Measurements from ENCODE around the gene BPIFA1. TPM values are rescaled to one million over a fixed set of nuclear protein-coding genes. Genes with fewer than 3 reads are reported as not detected.

The BPIFA1 gene
- 1.2 TPM for total RNA-seq
- 6.0 TPM for polyA plus RNA-seq
- long read RNA-seq, donor 1 = 0 reads
- long read RNA-seq, donor 2 = 0 reads
- long read RNA-seq, donor 3 = 0 reads
- long read RNA-seq, donor 4 = 0 reads
- long read RNA-seq, donor 5 = 0 reads
- long read RNA-seq, donor 6 = 0 reads
- long read RNA-seq, donor 7 = 0 reads
- long read RNA-seq, donor 8 = 0 reads
- long read RNA-seq, donor 9 = 0 reads
- long read RNA-seq, donor 10 = 0 reads

GRCh38 chr20:33235696-33236095 lies at the start of gene BPIFA1:
BPIFA1 (plus strand) TSS chr20:33235996; CDS start chr20:33237712, 1,716 bp downstream.
- peaks cover 0 to 3% of the 10 kb centered on the region in 2 donors for H3K27me3 ChIP-seq (ENCODE audit: control insufficient read depth in 2 of 2, insufficient read depth in 1 of 2, low read length in 1 of 2)
- DNase-seq (ENCODE audit: low read depth in 6 of 9, low spot score in 9 of 9) = no peak
- H3K36me3 ChIP-seq (ENCODE audit: control insufficient read depth in 2 of 2, insufficient read depth in 2 of 2, low read length in 1 of 2) = no peaks in the 10 kb centered on the region
- H3K4me1 ChIP-seq (ENCODE audit: control insufficient read depth in 2 of 2, insufficient read depth in 2 of 2, low read length in 2 of 2) = no peaks in the 10 kb centered on the region
- H3K4me3 ChIP-seq (ENCODE audit: low read length in 2 of 2) = no peak within 1 kb of the TSS
- H3K9me3 ChIP-seq (ENCODE audit: control insufficient read depth in 2 of 2, insufficient read depth in 1 of 2, low read length in 1 of 2) = no peaks in the 10 kb centered on the region
- H3K27ac ChIP-seq (ENCODE audit: low read depth in 1 of 2, low read length in 1 of 2) = no peak within 1 kb of the TSS
- 78% methylated on average over 5 of the region's 5 CpGs for WGBS

- no peak for DNase-seq (ENCODE audit: low read depth in 6 of 9, low spot score in 9 of 9)
- Histone ChIP-seq H3K4me1 (ENCODE audit: control insufficient read depth in 2 of 2, insufficient read depth in 2 of 2, low read length in 2 of 2) (no peaks in the 10 kb centered on the region), H3K4me3 (ENCODE audit: low read length in 2 of 2) (no peak overlapping the region), H3K27me3 (ENCODE audit: control insufficient read depth in 2 of 2, insufficient read depth in 1 of 2, low read length in 1 of 2) (no peaks in the 10 kb centered on the region), H3K27ac (ENCODE audit: low read depth in 1 of 2, low read length in 1 of 2) (no peak overlapping the region), H3K9me3 (ENCODE audit: control insufficient read depth in 2 of 2, insufficient read depth in 1 of 2, low read length in 1 of 2) (no peaks in the 10 kb centered on the region), H3K36me3 (ENCODE audit: control insufficient read depth in 2 of 2, insufficient read depth in 2 of 2, low read length in 1 of 2) (no peaks in the 10 kb centered on the region)
- WGBS = 89% methylated on average over 4 of the region's 4 CpGs
Observed at GRCh38 chr20:33187491-33187890, 48.3 kb upstream of the BPIFA1 start.

- no peak overlapping the region for H3K27ac ChIP-seq (ENCODE audit: low read depth in 1 of 2, low read length in 1 of 2)
- no peaks in the 10 kb centered on the region for H3K27me3 ChIP-seq (ENCODE audit: control insufficient read depth in 2 of 2, insufficient read depth in 1 of 2, low read length in 1 of 2)
- no peaks in the 10 kb centered on the region for H3K9me3 ChIP-seq (ENCODE audit: control insufficient read depth in 2 of 2, insufficient read depth in 1 of 2, low read length in 1 of 2)
- 88% methylated on average over 9 of the region's 9 CpGs for WGBS
- no peaks in the 10 kb centered on the region for H3K4me1 ChIP-seq (ENCODE audit: control insufficient read depth in 2 of 2, insufficient read depth in 2 of 2, low read length in 2 of 2)
- H3K4me3 ChIP-seq (ENCODE audit: low read length in 2 of 2) = no peak overlapping the region
- H3K36me3 ChIP-seq (ENCODE audit: control insufficient read depth in 2 of 2, insufficient read depth in 2 of 2, low read length in 1 of 2) = no peaks in the 10 kb centered on the region
- DNase-seq (ENCODE audit: low read depth in 6 of 9, low spot score in 9 of 9) = no peak
Observed at GRCh38 chr20:33188421-33188820, 47.4 kb upstream of the BPIFA1 start.

GRCh38 chr20:33191484-33191883 lies 44.3 kb upstream of the BPIFA1 start:
- WGBS = 81% methylated on average over 3 of the region's 3 CpGs
- Histone ChIP-seq H3K4me3 (ENCODE audit: low read length in 2 of 2) (no peak overlapping the region), H3K4me1 (ENCODE audit: control insufficient read depth in 2 of 2, insufficient read depth in 2 of 2, low read length in 2 of 2) (no peaks in the 10 kb centered on the region), H3K27me3 (ENCODE audit: control insufficient read depth in 2 of 2, insufficient read depth in 1 of 2, low read length in 1 of 2) (no peaks in the 10 kb centered on the region), H3K27ac (ENCODE audit: low read depth in 1 of 2, low read length in 1 of 2) (no peak overlapping the region), H3K9me3 (ENCODE audit: control insufficient read depth in 2 of 2, insufficient read depth in 1 of 2, low read length in 1 of 2) (no peaks in the 10 kb centered on the region), H3K36me3 (ENCODE audit: control insufficient read depth in 2 of 2, insufficient read depth in 2 of 2, low read length in 1 of 2) (no peaks in the 10 kb centered on the region)
- no peak for DNase-seq (ENCODE audit: low read depth in 6 of 9, low spot score in 9 of 9)

- WGBS = 100% methylated on average over 1 of the region's 1 CpG
- Histone ChIP-seq H3K27me3 (ENCODE audit: control insufficient read depth in 2 of 2, insufficient read depth in 1 of 2, low read length in 1 of 2) (no peaks in the 10 kb centered on the region), H3K9me3 (ENCODE audit: control insufficient read depth in 2 of 2, insufficient read depth in 1 of 2, low read length in 1 of 2) (no peaks in the 10 kb centered on the region), H3K27ac (ENCODE audit: low read depth in 1 of 2, low read length in 1 of 2) (no peak overlapping the region), H3K4me3 (ENCODE audit: low read length in 2 of 2) (no peak overlapping the region), H3K4me1 (ENCODE audit: control insufficient read depth in 2 of 2, insufficient read depth in 2 of 2, low read length in 2 of 2) (no peaks in the 10 kb centered on the region), H3K36me3 (ENCODE audit: control insufficient read depth in 2 of 2, insufficient read depth in 2 of 2, low read length in 1 of 2) (no peaks in the 10 kb centered on the region)
- DNase-seq (ENCODE audit: low read depth in 6 of 9, low spot score in 9 of 9) = no peak
Observed at GRCh38 chr20:33191955-33192354, 43.8 kb upstream of the BPIFA1 start.

- WGBS = 77% methylated on average over 8 of the region's 8 CpGs
- H3K4me3 ChIP-seq (ENCODE audit: low read length in 2 of 2) = no peak overlapping the region
- H3K36me3 ChIP-seq (ENCODE audit: control insufficient read depth in 2 of 2, insufficient read depth in 2 of 2, low read length in 1 of 2) = no peaks in the 10 kb centered on the region
- no peaks in the 10 kb centered on the region for H3K4me1 ChIP-seq (ENCODE audit: control insufficient read depth in 2 of 2, insufficient read depth in 2 of 2, low read length in 2 of 2)
- H3K27ac ChIP-seq (ENCODE audit: low read depth in 1 of 2, low read length in 1 of 2) = no peak overlapping the region
- no peaks in the 10 kb centered on the region for H3K9me3 ChIP-seq (ENCODE audit: control insufficient read depth in 2 of 2, insufficient read depth in 1 of 2, low read length in 1 of 2)
- no peaks in the 10 kb centered on the region for H3K27me3 ChIP-seq (ENCODE audit: control insufficient read depth in 2 of 2, insufficient read depth in 1 of 2, low read length in 1 of 2)
- no peak for DNase-seq (ENCODE audit: low read depth in 6 of 9, low spot score in 9 of 9)
Observed at GRCh38 chr20:33192912-33193501, 42.8 kb upstream of the BPIFA1 start.

GRCh38 chr20:33199026-33199425 lies 36.8 kb upstream of the BPIFA1 start:
- DNase-seq (ENCODE audit: low read depth in 6 of 9, low spot score in 9 of 9) = no peak
- H3K4me3 ChIP-seq (ENCODE audit: low read length in 2 of 2) = no peak overlapping the region
- H3K4me1 ChIP-seq (ENCODE audit: control insufficient read depth in 2 of 2, insufficient read depth in 2 of 2, low read length in 2 of 2) = no peaks in the 10 kb centered on the region
- H3K9me3 ChIP-seq (ENCODE audit: control insufficient read depth in 2 of 2, insufficient read depth in 1 of 2, low read length in 1 of 2) = no peaks in the 10 kb centered on the region
- no peaks in the 10 kb centered on the region for H3K27me3 ChIP-seq (ENCODE audit: control insufficient read depth in 2 of 2, insufficient read depth in 1 of 2, low read length in 1 of 2)
- H3K27ac ChIP-seq (ENCODE audit: low read depth in 1 of 2, low read length in 1 of 2) = no peak overlapping the region
- H3K36me3 ChIP-seq (ENCODE audit: control insufficient read depth in 2 of 2, insufficient read depth in 2 of 2, low read length in 1 of 2) = no peaks in the 10 kb centered on the region
- 97% methylated on average over 3 of the region's 3 CpGs for WGBS

GRCh38 chr20:33202451-33202850 lies 33.3 kb upstream of the BPIFA1 start:
- H3K9me3 ChIP-seq (ENCODE audit: control insufficient read depth in 2 of 2, insufficient read depth in 1 of 2, low read length in 1 of 2) = no peaks in the 10 kb centered on the region
- 77% methylated on average over 4 of the region's 4 CpGs for WGBS
- no peaks in the 10 kb centered on the region for H3K27me3 ChIP-seq (ENCODE audit: control insufficient read depth in 2 of 2, insufficient read depth in 1 of 2, low read length in 1 of 2)
- H3K4me1 ChIP-seq (ENCODE audit: control insufficient read depth in 2 of 2, insufficient read depth in 2 of 2, low read length in 2 of 2) = no peaks in the 10 kb centered on the region
- H3K4me3 ChIP-seq (ENCODE audit: low read length in 2 of 2) = no peak overlapping the region
- H3K36me3 ChIP-seq (ENCODE audit: control insufficient read depth in 2 of 2, insufficient read depth in 2 of 2, low read length in 1 of 2) = no peaks in the 10 kb centered on the region
- H3K27ac ChIP-seq (ENCODE audit: low read depth in 1 of 2, low read length in 1 of 2) = no peak overlapping the region
- no peak for DNase-seq (ENCODE audit: low read depth in 6 of 9, low spot score in 9 of 9)

GRCh38 chr20:33203444-33203843 lies 32.4 kb upstream of the BPIFA1 start:
- no peaks in the 10 kb centered on the region for H3K36me3 ChIP-seq (ENCODE audit: control insufficient read depth in 2 of 2, insufficient read depth in 2 of 2, low read length in 1 of 2)
- no peaks in the 10 kb centered on the region for H3K9me3 ChIP-seq (ENCODE audit: control insufficient read depth in 2 of 2, insufficient read depth in 1 of 2, low read length in 1 of 2)
- no peak overlapping the region for H3K4me3 ChIP-seq (ENCODE audit: low read length in 2 of 2)
- H3K27ac ChIP-seq (ENCODE audit: low read depth in 1 of 2, low read length in 1 of 2) = no peak overlapping the region
- DNase-seq (ENCODE audit: low read depth in 6 of 9, low spot score in 9 of 9) = no peak
- WGBS = 95% methylated on average over 3 of the region's 3 CpGs
- no peaks in the 10 kb centered on the region for H3K27me3 ChIP-seq (ENCODE audit: control insufficient read depth in 2 of 2, insufficient read depth in 1 of 2, low read length in 1 of 2)
- no peaks in the 10 kb centered on the region for H3K4me1 ChIP-seq (ENCODE audit: control insufficient read depth in 2 of 2, insufficient read depth in 2 of 2, low read length in 2 of 2)
